HG03558 (cell line): Measurements from ENCODE around the gene TALDO1.

Experiments
- ATAC-seq: cut with Tn5 transposase; IDR thresholded peaks from one replicate; pipeline ENCODE4 v1.9.1; 2021; ENCODE audit warnings: moderate number of reproducible peaks; ENCODE audit not compliant: unreplicated experiment; ENCODE audit errors: extremely low read depth

TALDO1 gene

DNA sequence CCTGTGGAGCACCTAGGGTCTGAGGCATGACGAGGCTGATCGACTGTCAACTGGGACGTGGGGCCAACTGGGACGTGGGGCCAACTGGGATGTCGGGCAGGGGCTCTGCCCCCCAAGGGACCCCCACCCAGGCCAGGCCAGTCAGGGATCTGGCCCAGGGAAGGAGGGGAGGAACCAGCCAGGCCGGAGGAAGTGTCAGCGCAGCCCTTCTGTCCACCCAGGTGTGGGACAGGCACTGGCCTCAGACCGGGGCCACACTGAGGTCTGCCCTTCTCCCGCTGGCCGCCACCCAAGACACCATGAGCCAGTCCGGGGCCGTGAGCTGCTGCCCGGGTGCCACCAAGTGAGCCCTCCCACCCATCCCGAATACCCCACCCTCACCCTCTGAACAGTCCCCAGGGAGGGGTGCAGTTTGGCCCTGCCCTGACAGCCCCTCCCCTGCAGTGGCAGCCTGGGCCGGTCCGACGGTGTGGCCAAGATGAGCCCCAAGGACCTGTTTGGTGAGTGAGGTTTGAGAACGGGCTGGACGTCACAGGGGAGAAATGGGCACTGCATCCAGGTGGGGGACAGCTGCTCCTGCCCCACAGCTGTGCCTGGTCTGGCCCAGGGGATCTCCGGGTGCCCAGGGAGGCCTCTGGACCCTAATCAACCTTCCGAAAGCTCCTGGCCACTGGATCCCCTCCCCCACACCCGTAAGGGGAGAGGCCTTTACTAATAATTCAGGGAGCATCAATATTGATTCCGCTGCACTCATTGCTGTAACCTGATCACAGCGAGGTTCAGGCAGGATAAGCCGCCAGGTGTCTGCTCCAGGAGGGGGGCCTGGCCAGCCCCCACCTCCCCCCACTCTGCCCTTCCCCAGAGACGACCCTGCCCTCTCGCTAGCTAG, 37.9 kb upstream of the TALDO1 start:
- ATAC-seq: no peak

GRCh38 chr11:714436-714835, 32.8 kb upstream of the TALDO1 start:
- ATAC-seq: no peak

DNA sequence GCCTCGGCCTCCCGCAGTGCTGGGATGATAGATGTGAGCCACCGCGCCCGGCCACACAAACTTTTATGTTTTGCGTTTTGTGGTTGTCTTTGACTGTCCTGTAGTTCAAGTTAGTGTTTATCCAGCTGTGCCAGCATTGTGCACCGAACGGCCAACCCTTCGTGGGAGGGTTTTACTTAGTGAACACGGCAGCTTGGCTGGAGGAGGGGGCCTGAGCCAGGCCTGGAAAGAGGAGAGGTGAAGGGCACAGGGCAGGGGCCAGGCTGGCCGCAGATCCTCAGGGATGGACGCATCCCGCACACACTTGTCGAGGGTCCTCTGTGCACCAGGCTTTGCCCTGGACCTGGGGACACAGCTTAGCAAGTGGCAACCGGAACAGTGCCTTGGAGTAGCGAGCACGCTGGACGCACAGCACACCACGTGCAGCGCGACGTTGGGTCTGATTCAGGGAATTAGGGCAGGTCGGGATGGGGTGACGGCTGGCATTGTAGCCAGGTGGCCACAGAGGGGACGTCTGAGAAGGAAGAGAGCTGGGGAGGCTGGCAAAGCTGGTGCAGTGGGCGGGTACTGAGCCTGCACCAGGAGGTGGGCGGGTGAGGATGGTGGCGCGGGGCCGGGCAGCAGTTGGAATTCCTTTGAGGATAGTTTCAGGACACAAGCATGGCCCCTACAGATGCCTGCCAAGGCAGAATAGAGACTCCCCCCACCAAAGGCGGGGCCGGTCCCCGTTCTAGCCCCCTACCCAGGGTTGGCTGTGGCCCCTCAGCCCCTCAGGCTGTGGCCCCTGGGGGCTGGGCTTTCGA, 27.8 kb upstream of the TALDO1 start:
- no peak for ATAC-seq

DNA sequence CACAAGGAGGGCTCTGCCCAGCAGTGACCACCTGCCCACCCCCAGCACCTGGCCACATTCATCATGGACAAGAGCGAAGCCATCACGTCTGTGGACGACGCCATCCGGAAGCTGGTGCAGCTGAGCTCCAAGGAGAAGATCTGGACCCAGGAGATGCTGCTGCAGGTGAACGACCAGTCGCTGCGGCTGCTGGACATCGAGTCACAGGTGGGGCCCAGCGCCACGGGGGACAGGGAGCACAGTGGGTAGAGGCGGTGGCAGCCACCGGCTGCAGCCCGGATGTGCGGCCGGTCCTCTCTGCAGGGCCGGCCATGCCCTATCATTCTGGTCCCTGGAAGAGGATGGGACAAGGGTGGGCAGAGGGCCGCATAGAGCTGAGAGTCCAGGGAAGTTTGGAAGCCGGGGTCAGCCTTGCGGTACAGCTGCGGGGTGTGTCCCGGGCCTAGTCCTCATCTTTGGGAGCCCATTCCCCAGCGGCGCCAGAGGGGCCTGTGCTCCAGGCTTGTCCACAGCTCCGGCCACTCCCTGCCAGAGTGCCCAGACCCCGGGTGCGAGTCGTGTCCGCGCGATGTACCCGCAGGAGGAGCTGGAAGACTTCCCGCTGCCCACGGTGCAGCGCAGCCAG, 27.1 kb upstream of the TALDO1 start:
- ATAC-seq: no peak

DNA sequence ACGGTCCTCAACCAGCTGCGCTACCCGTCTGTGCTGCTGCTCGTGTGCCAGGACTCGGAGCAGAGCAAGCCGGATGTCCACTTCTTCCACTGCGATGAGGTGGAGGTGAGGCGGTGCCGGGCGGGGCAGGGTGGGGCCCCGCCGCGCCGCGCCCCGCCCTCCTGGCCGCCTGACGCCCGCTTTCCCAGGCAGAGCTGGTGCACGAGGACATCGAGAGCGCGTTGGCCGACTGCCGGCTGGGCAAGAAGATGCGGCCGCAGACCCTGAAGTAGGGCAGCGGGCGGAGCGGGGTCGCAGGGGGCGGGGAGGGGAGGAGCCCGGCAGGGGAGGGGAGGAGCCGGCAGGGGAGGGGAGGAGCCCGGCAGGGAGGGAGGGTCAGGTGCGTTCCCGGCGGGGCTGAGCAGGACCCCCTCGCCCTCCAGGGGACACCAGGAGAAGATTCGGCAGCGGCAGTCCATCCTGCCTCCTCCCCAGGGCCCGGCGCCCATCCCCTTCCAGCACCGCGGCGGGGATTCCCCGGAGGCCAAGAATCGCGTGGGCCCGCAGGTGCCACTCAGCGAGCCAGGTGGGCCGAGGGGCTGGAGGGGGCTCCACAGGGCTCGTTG, 26.5 kb upstream of the TALDO1 start:
- no peak for ATAC-seq

- no peak for ATAC-seq
These were observed 26.0 kb upstream of the TALDO1 start for GRCh38 chr11:721247-721740.

DNA sequence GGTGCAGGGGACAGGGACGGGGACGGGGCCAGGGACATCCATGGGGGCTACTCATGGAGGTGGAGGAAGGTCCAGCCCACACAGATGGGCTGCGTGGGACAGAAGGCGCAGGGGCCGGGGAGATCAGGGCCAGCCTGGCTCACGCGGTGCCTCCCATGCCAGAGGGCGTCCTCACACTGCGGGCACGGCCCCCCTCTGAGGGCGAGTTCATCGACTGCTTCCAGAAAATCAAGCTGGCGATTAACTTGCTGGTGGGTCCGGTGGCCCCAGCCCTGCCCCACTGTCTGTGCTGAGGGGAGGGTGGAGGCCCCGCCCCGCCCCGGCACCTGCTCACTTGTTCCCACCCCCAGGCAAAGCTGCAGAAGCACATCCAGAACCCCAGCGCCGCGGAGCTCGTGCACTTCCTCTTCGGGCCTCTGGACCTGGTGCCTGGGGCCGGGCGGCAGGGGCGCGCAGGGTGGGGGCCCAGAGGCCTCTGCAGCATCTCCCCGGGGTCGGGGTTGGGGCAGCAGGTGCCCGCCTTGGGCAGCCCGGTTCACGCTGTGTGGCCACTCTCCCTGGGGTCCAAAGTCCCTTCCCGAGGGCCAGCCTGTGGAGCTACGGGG, 25.4 kb upstream of the TALDO1 start:
- no peak for ATAC-seq

- ATAC-seq: no peak
These were observed 24.9 kb upstream of the TALDO1 start for GRCh38 chr11:722346-722811.

DNA sequence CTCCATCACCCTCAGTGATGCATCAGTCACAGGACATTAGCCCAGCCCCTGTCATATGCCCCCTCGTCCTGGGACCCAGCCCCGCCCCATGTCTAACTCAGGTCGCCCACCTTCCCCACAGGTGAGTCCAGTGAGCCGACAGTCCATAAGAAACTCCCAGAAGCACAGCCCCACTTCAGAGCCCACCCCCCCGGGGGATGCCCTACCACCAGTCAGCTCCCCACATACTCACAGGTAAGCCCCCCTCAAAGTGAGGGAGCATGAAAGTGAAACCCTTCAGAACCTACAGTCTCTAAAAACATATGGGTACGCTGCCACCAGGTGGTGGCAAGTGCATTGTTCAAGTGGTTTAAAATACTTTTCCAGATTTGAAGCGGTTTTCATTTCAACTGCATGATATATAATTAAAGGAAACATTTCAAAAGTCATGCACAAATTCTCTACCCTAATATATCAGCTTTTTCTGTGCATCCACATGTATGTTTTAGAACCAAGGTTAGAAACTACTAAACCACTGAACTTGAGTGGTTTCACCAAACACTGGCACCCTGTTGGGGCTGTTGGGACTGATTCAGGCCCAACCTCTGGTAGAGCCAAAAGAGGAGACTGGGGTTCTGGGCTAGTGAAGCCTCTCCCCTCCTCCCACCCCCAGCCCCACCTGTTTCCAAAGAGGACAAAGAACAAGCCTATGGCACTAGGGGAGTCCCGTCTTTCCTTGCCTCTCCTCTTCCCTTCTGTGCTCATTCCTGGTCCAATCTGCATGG, 24.0 kb upstream of the TALDO1 start:
- ATAC-seq: no peak

DNA sequence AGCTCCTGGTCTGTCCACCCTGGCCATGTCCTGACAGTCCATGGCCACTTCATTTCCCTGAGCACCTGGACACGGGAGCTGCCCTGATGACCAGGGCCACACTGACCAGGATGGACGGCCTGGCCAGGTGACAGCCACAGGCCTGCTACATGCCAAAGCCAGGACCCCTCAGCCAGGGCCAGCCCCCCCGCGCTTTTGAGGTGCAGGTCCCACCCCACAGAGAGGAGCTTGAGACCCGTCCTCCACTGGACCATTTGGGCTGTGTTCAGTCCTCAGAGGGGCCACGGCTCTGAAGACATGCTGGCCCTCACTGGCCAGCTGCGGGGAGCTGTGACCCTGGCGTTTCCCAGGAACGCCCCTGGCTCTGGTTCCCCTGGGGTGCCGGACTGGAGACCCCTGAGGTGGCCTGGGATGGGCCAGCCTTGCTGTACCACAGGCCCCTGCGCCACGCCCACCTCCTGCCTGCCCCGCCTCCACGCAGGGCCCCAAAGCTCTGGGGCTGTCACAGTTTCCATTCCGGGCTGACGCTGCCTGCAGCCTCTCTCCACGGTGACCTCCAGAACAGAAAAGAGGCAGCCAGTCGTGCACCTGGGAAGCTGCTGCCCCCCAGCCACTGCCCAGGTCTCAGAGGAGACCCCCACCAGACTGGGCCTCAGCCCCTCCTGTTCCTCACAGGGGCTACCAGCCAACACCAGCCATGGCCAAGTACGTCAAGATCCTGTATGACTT, 23.1 kb upstream of the TALDO1 start:
- no peak for ATAC-seq

GRCh38 chr11:724778-725386, 22.4 kb upstream of the TALDO1 start:
- no peak for ATAC-seq

DNA sequence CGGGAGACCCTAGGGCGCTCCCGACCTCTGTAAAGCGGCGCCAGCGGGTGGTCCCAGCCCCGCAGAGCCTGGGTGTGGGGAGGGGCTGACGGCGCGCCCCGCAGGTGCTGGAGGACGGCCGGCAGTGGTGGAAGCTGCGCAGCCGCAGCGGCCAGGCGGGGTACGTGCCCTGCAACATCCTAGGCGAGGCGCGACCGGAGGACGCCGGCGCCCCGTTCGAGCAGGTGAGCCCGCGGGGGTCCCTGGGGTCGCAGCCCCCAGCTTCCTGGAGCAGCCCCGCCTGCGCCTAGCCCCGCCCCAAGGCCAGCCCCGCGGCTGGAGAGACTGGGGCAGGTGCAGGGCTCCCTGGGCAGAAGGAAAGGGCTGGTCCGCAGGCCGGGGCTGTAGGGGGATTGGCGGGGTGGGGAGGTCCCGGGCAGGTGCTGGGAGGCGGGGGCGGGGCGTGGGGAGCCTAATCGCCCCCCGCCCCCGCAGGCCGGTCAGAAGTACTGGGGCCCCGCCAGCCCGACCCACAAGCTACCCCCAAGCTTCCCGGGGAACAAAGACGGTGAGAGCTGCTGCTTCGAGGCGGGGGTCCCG, 21.6 kb upstream of the TALDO1 start:
- ATAC-seq: no peak

DNA sequence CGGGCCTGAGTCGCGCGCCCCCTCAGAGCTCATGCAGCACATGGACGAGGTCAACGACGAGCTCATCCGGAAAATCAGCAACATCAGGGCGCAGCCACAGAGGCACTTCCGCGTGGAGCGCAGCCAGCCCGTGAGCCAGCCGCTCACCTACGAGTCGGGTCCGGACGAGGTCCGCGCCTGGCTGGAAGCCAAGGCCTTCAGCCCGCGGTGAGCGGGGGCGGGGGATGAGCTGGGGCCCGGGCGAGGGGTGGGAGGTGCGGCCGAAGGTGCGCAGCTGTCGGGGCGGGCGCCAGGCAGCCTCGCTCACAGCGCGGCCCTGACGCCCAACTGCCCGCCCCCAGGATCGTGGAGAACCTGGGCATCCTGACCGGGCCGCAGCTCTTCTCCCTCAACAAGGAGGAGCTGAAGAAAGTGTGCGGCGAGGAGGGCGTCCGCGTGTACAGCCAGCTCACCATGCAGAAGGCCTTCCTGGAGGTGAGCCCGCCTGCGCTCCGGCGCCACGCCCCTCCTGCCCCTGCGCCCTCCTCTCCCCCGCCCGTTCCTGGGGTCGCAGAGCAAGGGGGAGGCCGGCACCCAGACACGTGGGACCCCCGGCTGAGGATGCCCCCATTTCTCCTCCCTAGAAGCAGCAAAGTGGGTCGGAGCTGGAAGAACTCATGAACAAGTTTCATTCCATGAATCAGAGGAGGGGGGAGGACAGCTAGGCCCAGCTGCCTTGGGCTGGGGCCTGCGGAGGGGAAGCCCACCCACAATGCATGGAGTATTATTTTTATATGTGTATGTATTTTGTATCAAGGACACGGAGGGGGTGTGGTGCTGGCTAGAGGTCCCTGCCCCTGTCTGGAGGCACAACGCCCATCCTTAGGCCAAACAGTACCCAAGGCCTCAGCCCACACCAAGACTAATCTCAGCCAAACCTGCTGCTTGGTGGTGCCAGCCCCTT, 20.7 kb upstream of the TALDO1 start:
- ATAC-seq: no peak

- ATAC-seq: no peak
These were observed 20.0 kb upstream of the TALDO1 start for GRCh38 chr11:727281-727701.

DNA sequence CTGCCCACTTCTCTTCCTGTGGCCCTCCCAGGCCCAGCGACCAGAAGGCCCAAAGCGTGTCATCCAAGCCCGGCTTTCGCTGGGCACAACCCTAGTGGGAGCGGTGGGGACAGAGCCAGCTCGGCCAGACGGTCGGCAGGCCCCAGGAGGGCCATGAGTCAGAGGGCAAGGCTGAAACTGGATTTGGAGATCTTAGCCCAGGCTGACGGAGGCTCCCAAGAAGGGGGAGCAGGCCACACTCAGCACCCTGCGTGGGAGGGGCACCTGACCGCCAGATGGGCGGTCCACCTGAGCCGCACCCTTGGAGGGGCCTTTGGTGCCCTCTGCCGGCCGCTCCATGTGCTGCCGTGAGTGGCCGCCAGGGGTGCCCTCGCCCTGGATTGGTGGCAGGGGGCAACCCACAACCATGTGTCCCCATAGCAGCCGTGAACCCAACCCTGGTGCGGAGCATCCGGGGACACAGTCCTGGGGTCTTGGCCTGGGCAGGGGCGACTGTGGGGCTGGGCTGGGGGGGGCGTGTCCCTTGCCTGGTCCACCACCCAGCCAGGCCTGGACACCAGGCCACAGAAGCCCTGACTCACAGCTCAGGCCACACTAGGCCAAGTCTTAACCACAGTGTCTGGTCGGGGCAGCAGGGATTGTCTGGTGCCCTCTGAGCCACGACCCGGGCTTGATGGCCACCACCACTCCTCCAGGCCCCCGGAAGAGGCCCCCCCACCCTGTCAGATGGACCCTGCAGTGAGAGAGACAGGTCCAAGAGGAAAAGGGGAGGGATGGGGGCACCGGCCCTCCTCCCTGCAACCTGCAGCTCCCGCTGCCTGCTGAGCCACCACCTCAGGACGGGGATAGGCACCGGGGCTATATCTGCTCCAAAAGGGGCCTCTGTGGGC, 19.2 kb upstream of the TALDO1 start:
- ATAC-seq: no peak
